Mucosa of rectum (tissue), 2 donors: ENCODE data around the gene TINCR.

Source experiments
- H3K27ac ChIP-seq, 2 donors: one replicate each; pipeline ENCODE4 v1.7.0; 2013; ENCODE audit warnings: inconsistent platforms in 2 of 2, low read depth in 2 of 2, low read length in 2 of 2
- H3K27me3 ChIP-seq, 2 donors: one replicate each; pipeline ENCODE4 v1.7.0; 2013; ENCODE audit warnings: low read length in 2 of 2; ENCODE audit not compliant: control insufficient read depth in 2 of 2, insufficient read depth in 2 of 2
- H3K36me3 ChIP-seq, 2 donors: one replicate each; pipeline ENCODE4 v1.7.0; 2013; ENCODE audit warnings: low read length in 2 of 2; ENCODE audit not compliant: control insufficient read depth in 2 of 2, insufficient read depth in 2 of 2
- H3K4me1 ChIP-seq, 2 donors: one replicate each; pipeline ENCODE4 v1.7.0; 2013; ENCODE audit warnings: low read length in 2 of 2, mild to moderate bottlenecking in 1 of 2; ENCODE audit not compliant: control insufficient read depth in 2 of 2, insufficient read depth in 2 of 2
- H3K4me3 ChIP-seq, 2 donors: one replicate each; pipeline ENCODE4 v1.7.0; 2013; ENCODE audit warnings: low read length in 2 of 2
- H3K9ac ChIP-seq, 2 donors: one replicate each; pipeline ENCODE4 v1.7.0; 2013; ENCODE audit warnings: low read length in 2 of 2, low read depth in 1 of 2, mild to moderate bottlenecking in 1 of 2
- H3K9me3 ChIP-seq, 2 donors: one replicate each; pipeline ENCODE4 v1.7.0; 2013; ENCODE audit warnings: low read length in 2 of 2; ENCODE audit not compliant: control insufficient read depth in 2 of 2
- donor health status: healthy.
- donor health status: Normal muscosa, but diverticular disease.

TINCR gene

DNA sequence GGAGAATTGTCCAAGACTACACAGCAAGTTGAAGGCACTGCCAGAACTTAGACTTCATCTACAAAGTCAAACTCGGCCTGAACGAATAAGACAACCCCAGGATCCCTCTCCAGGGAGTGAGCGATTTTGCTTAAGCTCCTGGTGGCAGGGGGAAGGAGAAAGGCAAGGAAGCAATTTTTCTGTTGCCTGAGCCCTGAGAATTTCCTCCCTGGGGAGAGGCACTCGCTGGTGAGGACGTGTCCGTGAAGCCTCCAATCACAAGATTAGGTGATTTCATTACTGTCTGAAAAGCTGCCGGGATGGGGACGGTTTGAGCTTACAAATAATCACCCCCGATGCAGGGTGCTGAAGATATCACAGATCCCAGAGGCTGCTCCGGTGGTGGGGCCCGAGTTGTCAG, 45.6 kb downstream of the TINCR start:
- no peaks in the 10 kb centered on the region for H3K36me3 ChIP-seq
- H3K4me3 ChIP-seq, result no peak overlapping the region
- H3K4me1 ChIP-seq, result no peaks in the 10 kb centered on the region
- no peak overlapping the region for H3K27ac ChIP-seq
- peaks cover 0 to 3% of the 10 kb centered on the region in 2 donors for H3K27me3 ChIP-seq
- no peak overlapping the region for H3K9ac ChIP-seq
- no peaks in the 10 kb centered on the region for H3K9me3 ChIP-seq

GRCh38 chr19:5520501-5520900, 47.3 kb downstream of the TINCR start:
- H3K9ac ChIP-seq, result no peak overlapping the region
- H3K4me1 ChIP-seq, result no peaks in the 10 kb centered on the region
- H3K27ac ChIP-seq, result no peak overlapping the region
- peaks cover 0 to 3% of the 10 kb centered on the region in 2 donors for H3K27me3 ChIP-seq
- no peaks in the 10 kb centered on the region for H3K36me3 ChIP-seq
- H3K9me3 ChIP-seq, result peaks cover 6% of the 10 kb centered on the region in 2 donors
- no peak overlapping the region for H3K4me3 ChIP-seq

- H3K4me1 ChIP-seq, result no peaks in the 10 kb centered on the region
- peaks cover 0 to 3% of the 10 kb centered on the region in 2 donors for H3K27me3 ChIP-seq
- H3K27ac ChIP-seq, result no peak overlapping the region
- H3K36me3 ChIP-seq, result no peaks in the 10 kb centered on the region
- H3K9me3 ChIP-seq, result peaks cover 6 to 7% of the 10 kb centered on the region in 2 donors
- no peak overlapping the region for H3K9ac ChIP-seq
- H3K4me3 ChIP-seq, result no peak overlapping the region
Measured at GRCh38 chr19:5519076-5519475, 48.7 kb downstream of the TINCR start.

GRCh38 chr19:5515737-5516136, 52.0 kb downstream of the TINCR start:
- no peaks in the 10 kb centered on the region for H3K27me3 ChIP-seq
- H3K36me3 ChIP-seq, result no peaks in the 10 kb centered on the region
- peaks cover 6 to 7% of the 10 kb centered on the region in 2 donors for H3K9me3 ChIP-seq
- no peak overlapping the region for H3K27ac ChIP-seq
- no peak overlapping the region for H3K9ac ChIP-seq
- H3K4me1 ChIP-seq, result no peaks in the 10 kb centered on the region
- no peak overlapping the region for H3K4me3 ChIP-seq

DNA sequence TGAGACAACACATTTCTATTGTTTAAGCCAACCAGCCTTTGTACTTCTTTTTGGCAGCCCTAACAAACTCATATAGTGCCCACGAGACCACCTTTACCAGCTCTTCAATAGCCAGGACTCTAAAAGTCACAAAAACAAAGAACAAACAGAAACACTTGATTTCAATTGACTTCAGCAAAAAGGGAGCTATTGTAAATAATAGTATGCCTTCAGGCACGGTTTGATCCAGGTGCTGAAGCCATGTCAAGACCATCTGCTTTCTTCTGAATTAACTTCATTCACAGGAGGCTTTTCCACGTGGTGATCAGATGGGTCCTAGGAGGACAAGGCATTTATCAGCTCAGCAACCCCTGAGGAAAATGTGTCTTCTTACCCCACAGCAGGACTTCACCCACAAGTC, 53.8 kb downstream of the TINCR start:
- H3K9ac ChIP-seq, result no peak overlapping the region
- H3K27ac ChIP-seq, result no peak overlapping the region

GRCh38 chr19:5512715-5513114, 55.0 kb downstream of the TINCR start:
- Histone ChIP-seq H3K27me3 (no peaks in the 10 kb centered on the region), H3K9ac (no peak overlapping the region), H3K4me1 (no peaks in the 10 kb centered on the region), H3K9me3 (peaks cover 6 to 7% of the 10 kb centered on the region in 2 donors), H3K36me3 (no peaks in the 10 kb centered on the region), H3K27ac (no peak overlapping the region), H3K4me3 (no peak overlapping the region)

More for the DNA sequence above, 53.8 kb downstream of the TINCR start:
- Histone ChIP-seq H3K36me3 (no peaks in the 10 kb centered on the region), H3K27me3 (no peaks in the 10 kb centered on the region), H3K4me3 (no peak overlapping the region), H3K4me1 (no peaks in the 10 kb centered on the region), H3K9me3 (peaks cover 6 to 7% of the 10 kb centered on the region in 2 donors)
